Middle frontal gyrus (tissue), 1 donor: ENCODE data around the gene NXNL2.

ENCODE experiments used
- DNase-seq: peaks from one replicate; pipeline ENCODE4 v3.0.0-alpha.2; 2015; ENCODE audit warnings: low spot score; ENCODE audit errors: extremely low spot score

The NXNL2 gene

DNA sequence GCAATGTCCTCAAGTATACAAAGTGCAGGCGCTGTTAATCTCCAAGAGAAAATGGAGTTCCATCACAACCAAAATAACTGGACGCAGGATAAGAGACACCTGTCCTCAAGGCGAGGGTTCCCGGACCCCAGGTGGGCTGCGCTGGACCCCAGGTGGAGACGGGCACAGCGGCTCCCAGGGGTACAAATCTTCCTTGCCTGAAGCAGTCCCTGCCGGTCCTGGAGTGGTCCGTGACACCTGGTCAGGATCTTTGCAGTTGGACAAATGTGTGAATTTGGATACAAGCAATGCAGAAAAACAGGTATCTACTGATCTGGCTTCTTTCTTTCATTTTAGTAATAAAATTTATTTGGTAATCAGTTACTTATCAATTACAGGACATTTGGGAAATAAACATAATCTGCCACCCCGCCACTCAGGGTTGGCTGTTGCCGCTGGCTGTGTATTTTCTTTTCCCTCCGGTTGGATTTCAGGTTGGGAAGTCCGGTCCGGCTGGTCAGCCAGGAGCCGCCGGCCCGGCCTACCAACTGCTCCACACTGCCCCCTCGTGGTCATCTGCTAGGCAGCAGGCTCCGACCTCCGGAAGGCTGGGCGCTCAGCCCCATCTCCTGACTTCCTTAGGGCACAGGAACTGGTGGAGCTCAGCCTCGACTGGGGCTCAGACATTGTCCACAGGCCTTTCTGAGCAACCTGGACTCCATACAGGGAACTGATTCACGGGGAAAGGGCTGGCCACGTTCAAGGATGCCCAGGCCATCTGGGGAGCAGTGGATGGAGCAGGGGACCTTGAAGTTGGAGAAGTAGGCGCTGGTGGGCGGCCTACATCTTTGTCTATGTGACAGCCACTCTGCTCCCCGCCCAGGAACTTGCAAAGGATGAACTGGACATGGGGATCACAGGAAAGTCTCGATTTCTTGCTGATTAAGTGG lies 43.4 kb downstream of the NXNL2 start:
- DNase-seq: peak; percentile 62

DNA sequence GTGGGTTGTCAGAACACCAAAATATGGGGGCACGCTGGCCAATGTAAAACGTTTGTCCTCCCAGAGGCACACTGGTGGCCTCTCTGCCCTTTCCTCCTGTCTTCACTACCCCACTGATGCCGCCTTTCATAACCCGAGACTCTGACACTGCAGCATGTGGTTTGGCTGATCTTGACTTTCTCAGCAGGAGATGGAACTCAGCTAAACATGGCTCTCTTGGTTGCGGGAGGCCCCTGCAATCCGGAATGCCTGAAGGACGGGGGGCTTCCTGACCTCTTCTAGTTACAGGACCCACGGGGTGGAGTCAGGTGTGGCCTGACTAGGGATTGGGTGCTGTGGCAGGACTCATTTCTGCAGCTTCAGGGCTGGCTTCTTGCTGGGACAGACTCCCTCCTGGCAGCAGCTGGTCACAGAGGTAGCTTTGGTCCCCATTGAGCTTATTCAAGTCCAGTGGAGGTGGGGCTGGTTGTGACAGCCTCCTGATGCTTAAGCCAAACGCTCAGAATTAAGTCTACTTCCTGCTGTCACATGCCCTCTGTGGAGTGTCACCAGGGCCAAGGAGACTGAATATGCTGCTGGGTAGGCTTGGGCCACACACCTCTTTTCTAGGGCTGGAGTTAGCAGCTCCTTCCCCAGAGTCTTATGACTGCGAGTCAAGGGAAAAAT lies 44.2 kb downstream of the NXNL2 start:
- no peak for DNase-seq

DNA sequence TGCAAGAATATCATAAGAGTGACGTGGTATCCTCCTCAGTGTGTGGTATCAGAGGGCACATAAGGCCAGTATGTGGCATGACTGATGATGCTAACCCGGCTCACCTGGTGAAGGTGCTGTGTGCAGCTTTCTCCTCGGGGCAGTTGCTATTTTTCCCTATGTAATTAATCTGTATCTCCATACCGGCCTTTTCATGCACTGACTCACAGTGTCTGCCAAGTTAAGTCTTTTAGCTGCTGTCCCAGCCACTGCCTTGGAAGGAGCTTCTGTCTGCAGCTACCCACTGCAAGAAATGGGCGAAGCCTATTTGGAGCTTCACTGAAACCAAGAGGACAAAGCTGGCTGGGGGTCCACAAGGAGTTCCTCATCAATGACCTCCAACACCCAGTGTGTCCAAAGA lies 46.0 kb downstream of the NXNL2 start:
- no peak for DNase-seq

DNA sequence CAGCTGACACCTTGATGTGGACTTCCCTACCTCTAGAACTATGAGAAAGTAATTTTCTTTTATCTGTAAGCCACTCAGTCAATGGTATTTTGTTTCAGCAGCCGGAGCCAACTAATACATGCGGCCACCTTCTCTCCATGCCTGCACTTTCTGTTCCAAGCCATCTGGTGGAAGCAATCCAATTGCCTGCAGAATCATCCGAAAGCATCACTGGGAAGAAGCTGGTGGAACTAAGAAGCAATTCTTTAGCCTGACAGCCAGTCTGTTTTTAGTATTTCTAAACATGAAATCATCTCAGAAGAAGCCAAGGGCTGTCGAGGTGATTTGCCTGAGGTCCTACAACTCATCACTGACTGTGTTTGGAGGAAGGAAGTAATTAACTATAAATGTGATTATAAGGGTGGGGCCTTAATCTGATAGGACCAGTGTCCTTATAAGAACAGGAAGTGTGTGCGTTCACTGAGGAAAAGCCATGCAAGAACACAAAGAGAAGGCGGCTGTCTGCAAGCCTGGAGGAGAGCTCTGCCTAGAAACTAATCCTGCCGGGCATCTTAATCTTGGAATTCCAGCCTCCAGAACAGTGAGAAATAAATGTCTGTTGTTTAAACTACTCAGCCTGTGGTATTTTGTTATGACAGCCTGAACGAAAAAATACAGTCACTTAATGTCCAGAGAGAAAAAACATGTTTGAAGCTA lies 49.1 kb downstream of the NXNL2 start:
- no peak for DNase-seq

DNA sequence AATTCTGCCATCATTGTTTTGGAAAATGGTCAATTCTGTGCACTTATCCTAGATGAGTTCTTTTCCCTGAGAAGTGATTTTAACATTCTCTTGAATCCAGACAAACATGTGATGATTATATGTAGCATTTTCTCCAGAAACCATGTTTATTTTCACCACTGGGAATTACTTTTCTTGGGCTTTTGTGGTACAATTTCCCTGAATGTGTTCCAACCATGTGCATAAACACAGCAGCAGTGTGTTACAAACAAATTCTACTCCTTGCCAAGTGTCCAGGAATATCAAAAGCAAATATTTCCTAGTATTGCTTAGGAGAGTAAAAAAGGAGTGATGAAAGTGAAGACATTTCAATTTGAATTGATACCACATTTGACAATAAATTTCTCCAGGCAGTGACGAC lies 50.4 kb downstream of the NXNL2 start:
- no peak for DNase-seq

DNA sequence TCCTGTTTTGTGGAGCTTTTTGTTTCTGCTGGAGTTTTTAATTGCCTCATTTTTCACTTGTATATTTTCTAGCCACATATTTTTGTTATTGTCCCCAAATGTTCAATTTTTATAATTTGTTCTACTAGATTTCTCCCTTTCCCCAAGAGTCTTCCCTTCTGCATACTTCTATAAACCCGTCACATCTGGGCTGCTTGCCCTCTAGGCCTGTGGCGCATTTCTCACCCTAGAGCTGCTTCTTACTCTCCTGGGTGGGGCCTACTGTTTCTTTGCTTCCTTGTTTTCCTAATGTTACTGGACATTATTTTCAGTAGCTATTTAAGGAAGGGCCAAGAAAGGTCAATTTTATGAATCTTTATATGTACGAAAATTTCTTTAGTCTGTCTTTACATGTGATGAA lies 51.5 kb downstream of the NXNL2 start:
- DNase-seq: no peak

DNA sequence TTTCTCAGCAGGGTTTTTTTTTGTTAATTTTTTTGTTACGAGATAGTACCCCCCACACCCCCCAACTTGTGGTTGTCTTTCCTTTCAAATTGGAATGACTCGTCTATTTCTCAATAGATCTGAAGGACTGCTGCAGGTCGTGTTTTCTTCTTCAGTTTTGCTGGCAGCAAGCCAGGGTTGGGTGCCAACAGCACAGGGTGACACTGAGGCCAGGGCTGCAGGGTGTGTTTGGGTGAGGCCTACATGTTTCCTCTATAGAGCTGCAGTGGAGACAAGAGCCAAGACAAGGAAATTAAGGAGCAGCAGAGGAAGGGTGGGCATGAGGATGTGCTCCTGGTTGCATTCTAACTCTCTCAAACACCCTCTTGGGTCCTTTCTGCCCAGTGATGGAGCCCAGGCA lies 52.2 kb downstream of the NXNL2 start:
- no peak for DNase-seq

DNA sequence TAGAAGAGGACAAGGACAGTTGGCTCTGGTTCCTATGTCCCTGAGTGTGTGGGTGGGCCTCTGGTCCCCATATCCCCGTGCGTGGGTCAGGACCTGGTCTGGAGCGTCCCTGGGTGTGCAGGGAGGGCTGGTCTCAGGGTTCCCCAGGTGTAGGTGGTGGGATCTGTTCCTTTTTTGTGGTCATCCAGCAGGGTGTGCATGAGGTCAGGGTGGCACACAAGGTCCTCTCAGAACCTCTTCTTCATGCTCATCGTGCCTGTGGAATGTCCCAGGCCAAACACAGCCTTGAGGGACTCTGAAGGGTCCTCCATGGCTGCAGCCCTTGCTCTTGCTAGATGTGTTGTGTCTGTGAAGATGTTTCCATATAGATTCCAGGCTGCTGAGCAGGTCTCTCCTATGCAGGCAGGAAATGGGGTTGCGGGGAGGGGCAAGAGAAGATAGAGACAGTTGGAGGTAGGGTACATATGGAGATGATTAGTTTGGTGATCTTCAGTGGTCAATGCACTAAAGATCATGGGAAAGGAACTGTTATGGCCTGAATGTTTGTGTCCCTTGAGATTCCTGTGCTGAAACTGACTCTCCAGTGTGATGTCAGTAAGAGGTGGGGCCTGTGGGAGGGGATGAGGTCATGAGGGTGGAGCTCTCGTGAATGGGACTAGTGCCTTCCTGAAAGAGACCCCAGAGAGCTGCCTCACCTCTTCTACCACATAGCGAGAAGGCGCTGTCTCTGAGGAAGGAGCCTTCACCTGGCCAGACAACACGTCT lies 53.1 kb downstream of the NXNL2 start:
- no peak for DNase-seq

DNA sequence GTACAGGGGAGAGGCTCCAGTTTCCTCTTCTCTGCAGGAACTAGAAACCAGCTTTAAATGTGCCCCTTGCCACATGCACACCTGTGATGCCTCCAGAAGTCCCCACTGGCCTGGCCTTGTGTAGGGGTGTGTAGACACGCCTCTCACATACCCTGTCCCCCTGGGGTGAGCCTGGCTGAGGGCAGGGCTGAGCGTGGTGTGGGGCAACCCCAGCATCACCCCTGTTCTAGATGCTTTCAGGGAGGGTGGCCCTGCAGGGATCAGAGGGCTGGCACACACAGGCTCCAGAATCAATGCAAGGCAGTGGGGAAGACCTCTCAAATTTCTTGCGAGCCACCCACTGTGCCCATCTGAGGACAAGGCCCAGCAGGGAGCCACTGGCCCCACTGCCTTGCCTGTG lies 54.7 kb downstream of the NXNL2 start:
- DNase-seq: no peak

DNA sequence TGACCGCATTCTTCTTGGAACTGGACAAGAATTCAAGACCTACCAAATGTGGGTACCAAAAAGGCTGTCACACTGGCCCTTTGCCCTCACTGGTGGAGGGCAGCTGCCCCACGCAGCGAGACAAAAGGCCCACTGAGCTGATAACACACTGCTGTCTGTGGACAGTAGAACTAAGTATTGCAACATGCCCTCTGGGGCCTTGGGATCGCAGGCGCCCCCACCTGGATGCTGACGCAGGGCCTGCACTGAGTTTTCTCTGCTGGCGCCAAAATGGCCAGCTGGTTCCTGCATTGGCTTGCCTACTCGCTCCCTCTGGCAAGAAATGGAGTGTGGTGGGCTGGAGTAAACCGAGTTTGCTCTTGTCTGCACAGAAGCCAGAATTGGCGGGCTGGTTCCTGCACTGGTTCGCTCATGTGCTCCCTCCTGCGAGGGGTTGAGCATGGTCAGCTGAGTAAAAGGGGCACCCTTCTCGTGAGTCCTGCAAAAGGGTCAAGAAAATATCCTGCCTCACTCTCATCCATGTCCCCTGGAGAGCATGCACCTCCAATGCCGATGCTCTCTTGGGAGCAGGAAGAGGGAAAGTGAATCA lies 55.7 kb downstream of the NXNL2 start:
- no peak for DNase-seq

DNA sequence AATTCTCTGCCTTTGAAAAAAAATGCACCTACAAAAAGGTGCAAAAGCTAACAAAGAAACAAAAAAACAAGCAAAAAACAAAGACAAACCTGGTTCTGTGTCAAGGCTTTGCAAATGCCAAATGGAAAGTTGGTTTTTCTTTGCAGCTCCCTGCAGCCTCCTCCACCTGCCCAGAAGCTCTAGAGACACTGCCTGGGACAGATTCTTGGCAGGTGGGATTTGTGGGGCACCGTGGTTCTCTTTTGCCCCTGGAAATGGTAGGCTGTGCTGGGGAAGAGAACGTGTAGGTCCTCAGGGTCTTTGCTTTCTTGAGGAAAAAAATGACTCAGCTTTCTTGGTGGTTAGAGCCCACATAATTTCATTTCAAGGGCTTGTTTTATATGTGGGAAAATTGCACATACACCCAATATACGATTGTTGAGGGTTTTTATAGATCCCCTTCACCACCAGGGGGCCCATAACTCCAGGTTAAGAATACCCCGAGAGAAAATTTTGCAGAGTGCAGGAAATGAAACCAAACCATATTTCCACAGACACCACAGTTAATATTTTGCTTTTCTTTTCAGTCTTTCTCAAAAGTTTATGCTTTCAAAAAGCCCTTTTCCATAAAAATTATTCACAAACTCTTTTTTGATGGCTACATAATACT lies 58.7 kb downstream of the NXNL2 start:
- peak; percentile 33 for DNase-seq
